AG08396 (cell line): ENCODE data around the gene VEGFA.

Experiments used
- DNase-seq: peaks from one replicate; pipeline ENCODE4 v3.0.0; 2012; ENCODE audit warnings: low spot score, mixed read lengths

VEGFA gene

GRCh38 chr6:43759136-43759906, 10.7 kb upstream of the VEGFA start:
- DNase-seq = no peak

- no peak for DNase-seq
Measured at GRCh38 chr6:43759907-43760206, 10.2 kb upstream of the VEGFA start.

GRCh38 chr6:43760210-43761168, 9.5 kb upstream of the VEGFA start:
- DNase-seq = no peak

GRCh38 chr6:43761666-43762409, 8.2 kb upstream of the VEGFA start:
- DNase-seq = no peak

- no peak for DNase-seq
Measured at GRCh38 chr6:43762410-43762768, 7.6 kb upstream of the VEGFA start.

- no peak for DNase-seq
Measured at GRCh38 chr6:43762966-43763695, 6.9 kb upstream of the VEGFA start.

GRCh38 chr6:43763812-43764522, 6.0 kb upstream of the VEGFA start:
- no peak for DNase-seq

- no peak for DNase-seq
Measured at GRCh38 chr6:43764772-43765171, 5.2 kb upstream of the VEGFA start.

GRCh38 chr6:43765776-43766499, 4.1 kb upstream of the VEGFA start:
- no peak for DNase-seq

- DNase-seq = no peak
Measured at GRCh38 chr6:43766500-43766853, 3.5 kb upstream of the VEGFA start.

- DNase-seq = no peak
Measured at GRCh38 chr6:43766964-43767461, 3.0 kb upstream of the VEGFA start.

- DNase-seq = no peak
Measured at GRCh38 chr6:43767553-43768505, 2.2 kb upstream of the VEGFA start.

- no peak for DNase-seq
Measured at GRCh38 chr6:43768506-43768860, 1.5 kb upstream of the VEGFA start.

GRCh38 chr6:43768983-43769525, 957 bp upstream of the VEGFA start:
- peak; percentile 75 for DNase-seq

- DNase-seq = peak; percentile 79
Measured at GRCh38 chr6:43770372-43771209, 580 bp downstream of the VEGFA start.

GRCh38 chr6:43771210-43771857, 1.3 kb downstream of the VEGFA start:
- DNase-seq = peak; percentile 77

- DNase-seq = peak; percentile 88
Measured at GRCh38 chr6:43771858-43772680, 2.1 kb downstream of the VEGFA start.
